Loucy (cell line): Measurements from ENCODE around the gene STXBP4.

Source experiments
- H2AFZ ChIP-seq: fragments of 200-600 bp; sonication (generic); 2 replicates; pipeline ENCODE4 v1.6.0; 2016; ENCODE audit warnings: antibody characterized with exemption, mild to moderate bottlenecking, low read length, moderate library complexity
- H3F3A ChIP-seq: fragments of 200-600 bp; 2 replicates; pipeline ENCODE4 v1.6.0; 2016; ENCODE audit warnings: antibody characterized with exemption, low read depth, mild to moderate bottlenecking
- H3K27me3 ChIP-seq: fragments of 200-600 bp; sonication (generic); 2 replicates; pipeline ENCODE4 v1.6.1; 2014; ENCODE audit warnings: low read length, mild to moderate bottlenecking; ENCODE audit not compliant: insufficient read depth, poor library complexity, severe bottlenecking
- H3K36me3 ChIP-seq: fragments of 200-600 bp; sonication (generic); 2 replicates; pipeline ENCODE4 v1.6.1; 2016; ENCODE audit warnings: low read length; ENCODE audit not compliant: insufficient read depth
- H3K4me1 ChIP-seq: fragments of 200-600 bp; sonication (generic); 2 replicates; pipeline ENCODE4 v1.5.1; 2014; ENCODE audit warnings: low read length, mild to moderate bottlenecking; ENCODE audit not compliant: insufficient read depth, poor library complexity, severe bottlenecking
- H3K4me2 ChIP-seq: fragments of 200-600 bp; sonication (generic); 2 replicates; pipeline ENCODE4 v1.6.0; 2014; ENCODE audit warnings: antibody characterized with exemption, low read length, low read depth, mild to moderate bottlenecking; ENCODE audit not compliant: poor library complexity, severe bottlenecking
- H3K4me3 ChIP-seq: fragments of 200-600 bp; sonication (generic); 2 replicates; pipeline ENCODE4 v1.5.1; 2014; ENCODE audit warnings: low read length, mild to moderate bottlenecking, mixed read lengths; ENCODE audit not compliant: poor library complexity, severe bottlenecking
- H3K79me2 ChIP-seq: fragments of 200-600 bp; sonication (generic); 2 replicates; pipeline ENCODE4 v1.6.1; 2014; ENCODE audit warnings: low read length; ENCODE audit not compliant: insufficient read depth
- H3K9ac ChIP-seq: fragments of 200-600 bp; sonication (generic); 2 replicates; pipeline ENCODE4 v1.6.0; 2014; ENCODE audit warnings: mild to moderate bottlenecking, low read depth, low read length, moderate library complexity; ENCODE audit not compliant: poor library complexity, severe bottlenecking
- H3K9me2 ChIP-seq: fragments of 200-600 bp; sonication (generic); replicated peaks from 2 replicates; pipeline ENCODE4 v1.6.1; 2016; ENCODE audit warnings: low read depth, low read length, mixed read lengths
- H3K9me3 ChIP-seq: fragments of 200-600 bp; sonication (generic); 2 replicates; pipeline ENCODE4 v1.6.1; 2014; ENCODE audit warnings: mild to moderate bottlenecking, antibody characterized with exemption, low read length, low read depth; ENCODE audit not compliant: insufficient read depth
- H4K20me1 ChIP-seq: fragments of 200-600 bp; sonication (generic); 2 replicates; pipeline ENCODE4 v1.6.0; 2014; ENCODE audit warnings: antibody characterized with exemption, low read length, mild to moderate bottlenecking; ENCODE audit not compliant: insufficient read depth, poor library complexity, severe bottlenecking
- CTCF ChIP-seq: fragments of 200-600 bp; sonication (generic); conservative IDR thresholded peaks from 2 replicates; pipeline ENCODE4 v1.5.1; 2014; ENCODE audit warnings: mild to moderate bottlenecking, antibody characterized with exemption, low read length
- EZH2phosphoT487 ChIP-seq: fragments of 200-600 bp; IDR thresholded peaks from 2 replicates; pipeline ENCODE4 v1.6.1; 2018; ENCODE audit warnings: antibody characterized with exemption, mild to moderate bottlenecking, moderate library complexity, borderline replicate concordance

Gene STXBP4

GRCh38 chr17:54990118-54990517 is 21.6 kb downstream of the STXBP4 start:
- peaks cover 4% of the 10 kb centered on the region; the same call in 1 of the 2 replicates for H3K36me3 ChIP-seq
- no peaks in the 10 kb centered on the region for H3K9me2 ChIP-seq
- no peak overlapping the region for H2AFZ ChIP-seq
- H3K4me1 ChIP-seq = no peaks in the 10 kb centered on the region
- H3K4me2 ChIP-seq = no peak overlapping the region
- H3K79me2 ChIP-seq = no peaks in the 10 kb centered on the region
- TF ChIP-seq CTCF (no peak), EZH2phosphoT487 (no peak)
- H3K27me3 ChIP-seq = no peaks in the 10 kb centered on the region
- H4K20me1 ChIP-seq = no peaks in the 10 kb centered on the region
- H3K9ac ChIP-seq = no peak overlapping the region
- H3F3A ChIP-seq = no peaks in the 10 kb centered on the region
- H3K4me3 ChIP-seq = no peak overlapping the region
- no peaks in the 10 kb centered on the region for H3K9me3 ChIP-seq

- Histone ChIP-seq H3K9me3 (no peaks in the 10 kb centered on the region), H3K79me2 (no peaks in the 10 kb centered on the region), H3K4me1 (no peaks in the 10 kb centered on the region), H3K9me2 (no peaks in the 10 kb centered on the region), H3F3A (no peaks in the 10 kb centered on the region), H3K9ac (no peak overlapping the region), H3K27me3 (no peaks in the 10 kb centered on the region), H2AFZ (no peak overlapping the region), H3K4me2 (no peak overlapping the region), H4K20me1 (no peaks in the 10 kb centered on the region), H3K4me3 (no peak overlapping the region), H3K36me3 (peaks cover 4% of the 10 kb centered on the region; the same call in 1 of the 2 replicates)
- TF ChIP-seq CTCF = no peak
- TF ChIP-seq EZH2phosphoT487 = no peak
Observed at GRCh38 chr17:54991567-54991966, 23.0 kb downstream of the STXBP4 start.

- no peaks in the 10 kb centered on the region for H3K36me3 ChIP-seq
- H3K4me1 ChIP-seq = no peaks in the 10 kb centered on the region
- H3K9me2 ChIP-seq = no peaks in the 10 kb centered on the region
- H4K20me1 ChIP-seq = no peaks in the 10 kb centered on the region
- no peaks in the 10 kb centered on the region for H3K79me2 ChIP-seq
- TF ChIP-seq CTCF (peak; percentile 74), EZH2phosphoT487 (no peak)
- no peak overlapping the region for H2AFZ ChIP-seq
- no peaks in the 10 kb centered on the region for H3K27me3 ChIP-seq
- H3K9me3 ChIP-seq = no peaks in the 10 kb centered on the region
- H3K9ac ChIP-seq = no peak overlapping the region
- H3F3A ChIP-seq = no peaks in the 10 kb centered on the region
- no peak overlapping the region for H3K4me2 ChIP-seq
- H3K4me3 ChIP-seq = no peak overlapping the region
Observed at GRCh38 chr17:54992797-54993639, 24.5 kb downstream of the STXBP4 start.
